GM21576 (cell line): ENCODE measurements around the gene CHD2.
"Not testable (repeated sequence)": the region's sequence is repeated elsewhere in the genome, so short reads cannot be mapped to it uniquely, and the experiment has no call there.

Source experiments
- ATAC-seq: cut with Tn5 transposase; IDR thresholded peaks from one replicate; pipeline ENCODE4 v1.9.1; 2021; ENCODE audit warnings: mild to moderate bottlenecking, moderate library complexity; ENCODE audit not compliant: unreplicated experiment

CHD2 gene

GRCh38 chr15:93032515-93033206 is 132.5 kb downstream of the CHD2 start:
- not testable (repeated sequence) for ATAC-seq

GRCh38 chr15:93033434-93034045 is 133.4 kb downstream of the CHD2 start:
- no peak for ATAC-seq

- no peak for ATAC-seq
Observed at GRCh38 chr15:93034512-93034911, 134.4 kb downstream of the CHD2 start.

GRCh38 chr15:93035092-93035915 is 135.2 kb downstream of the CHD2 start:
- no peak for ATAC-seq

- ATAC-seq = peak; percentile 74
Observed at GRCh38 chr15:93035953-93036810, 136.1 kb downstream of the CHD2 start.

GRCh38 chr15:93036951-93037819 is 137.1 kb downstream of the CHD2 start:
- ATAC-seq = no peak

GRCh38 chr15:93037820-93038705 is 137.9 kb downstream of the CHD2 start:
- no peak for ATAC-seq

GRCh38 chr15:93039562-93040287 is 139.6 kb downstream of the CHD2 start:
- not testable (repeated sequence) for ATAC-seq

GRCh38 chr15:93040288-93041158 is 140.4 kb downstream of the CHD2 start:
- ATAC-seq = no peak

GRCh38 chr15:93041159-93041547 is 141.0 kb downstream of the CHD2 start:
- no peak for ATAC-seq

- ATAC-seq = no peak
Observed at GRCh38 chr15:93042211-93042610, 142.1 kb downstream of the CHD2 start.

GRCh38 chr15:93042691-93043378 is 142.7 kb downstream of the CHD2 start:
- ATAC-seq = no peak

- no peak for ATAC-seq
Observed at GRCh38 chr15:93043621-93044300, 143.6 kb downstream of the CHD2 start.

GRCh38 chr15:93044301-93045190 is 144.4 kb downstream of the CHD2 start:
- no peak for ATAC-seq

- no peak for ATAC-seq
Observed at GRCh38 chr15:93045191-93045785, 145.2 kb downstream of the CHD2 start.
